Measurements from ENCODE around the gene CDC23. TPM values are rescaled to one million over a fixed set of nuclear protein-coding genes. Genes with fewer than 3 reads are reported as not detected.

The CDC23 gene
- total RNA-seq, 4 donors from 2014 or later, result 7.1 to 58.1 (median 16.0) TPM

DNA sequence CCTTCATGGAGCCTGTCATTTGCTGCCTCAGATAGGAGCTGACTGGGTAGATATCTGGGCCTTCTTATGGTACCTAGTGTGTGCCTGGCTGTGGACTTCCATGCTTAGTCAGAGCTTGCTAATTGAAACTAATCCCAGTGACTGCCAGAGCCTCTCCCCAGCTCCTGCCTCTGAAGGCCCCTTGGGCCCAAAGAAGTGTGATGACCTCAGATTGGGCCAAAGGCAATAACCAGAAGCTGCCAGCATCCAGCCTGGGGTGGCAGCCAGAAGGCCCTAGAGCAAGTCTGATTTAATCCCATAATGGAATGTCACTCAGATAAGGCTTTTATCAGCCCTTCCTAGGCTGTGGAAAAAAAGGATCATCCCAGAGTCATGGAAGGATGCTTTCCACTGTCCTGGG, 17.1 kb upstream of the CDC23 start:
- Histone ChIP-seq H3K4me1 (no peaks in the 10 kb centered on the region), H3K27ac (no peak overlapping the region), H3K36me3 (no peaks in the 10 kb centered on the region), H3K4me3 (no peak overlapping the region), H3K9me3 (no peaks in the 10 kb centered on the region), H3K27me3 (no peaks in the 10 kb centered on the region)
- DNase-seq, result no peak
- TF ChIP-seq POLR2A (IDR thresholded peaks at IDR 0.05) (no peak), CTCF (IDR thresholded peaks at IDR 0.05) (no peak)
- intact Hi-C loops (cut with DNase I; ENCODE audit: low total_unique reads), result no loop called here

DNA sequence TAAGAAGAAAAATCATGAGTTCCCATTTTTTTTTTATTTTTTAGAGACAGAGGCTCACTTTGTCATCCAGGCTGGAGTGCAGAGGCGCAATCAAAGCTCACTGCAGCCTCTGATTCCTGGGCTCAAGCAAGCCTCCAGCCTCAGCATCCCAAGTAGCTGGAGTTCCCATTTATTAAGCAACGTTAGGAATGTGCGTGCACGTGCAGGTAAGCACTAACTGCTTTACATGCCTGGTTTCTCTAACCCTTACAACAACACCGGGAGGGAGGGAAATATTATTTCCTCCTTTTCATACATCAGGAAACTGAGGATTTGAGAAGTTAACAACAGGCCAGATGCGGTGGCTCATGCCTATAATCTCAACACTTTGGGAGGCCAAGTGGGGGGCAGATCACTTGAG, 16.3 kb upstream of the CDC23 start:
- Histone ChIP-seq H3K36me3 (no peaks in the 10 kb centered on the region), H3K4me1 (no peaks in the 10 kb centered on the region), H3K4me3 (no peak overlapping the region), H3K27me3 (no peaks in the 10 kb centered on the region), H3K27ac (no peak overlapping the region), H3K9me3 (no peaks in the 10 kb centered on the region)
- no peak for TF ChIP-seq CTCF (IDR thresholded peaks at IDR 0.05)
- TF ChIP-seq POLR2A (IDR thresholded peaks at IDR 0.05), result no peak
- intact Hi-C loops (cut with DNase I; ENCODE audit: low total_unique reads), result no loop called here
- no peak for DNase-seq

- H3K27ac ChIP-seq, result no peak overlapping the region
- H3K4me3 ChIP-seq, result no peak overlapping the region
- no peaks in the 10 kb centered on the region for H3K9me3 ChIP-seq
- no peaks in the 10 kb centered on the region for H3K27me3 ChIP-seq
- DNase-seq, result no peak
- H3K36me3 ChIP-seq, result no peaks in the 10 kb centered on the region
- no peaks in the 10 kb centered on the region for H3K4me1 ChIP-seq
- intact Hi-C loops (cut with DNase I; ENCODE audit: low total_unique reads), result no loop called here
- TF ChIP-seq CTCF (IDR thresholded peaks at IDR 0.05) (no peak), POLR2A (IDR thresholded peaks at IDR 0.05) (no peak)
These were observed 13.8 kb upstream of the CDC23 start for GRCh38 chr5:138226910-138227309.

GRCh38 chr5:138224712-138225111, 11.6 kb upstream of the CDC23 start:
- H3K27me3 ChIP-seq, result no peaks in the 10 kb centered on the region
- TF ChIP-seq CTCF (IDR thresholded peaks at IDR 0.05) (no peak), POLR2A (IDR thresholded peaks at IDR 0.05) (no peak)
- DNase-seq, result no peak
- no peaks in the 10 kb centered on the region for H3K36me3 ChIP-seq
- no peaks in the 10 kb centered on the region for H3K4me1 ChIP-seq
- no peaks in the 10 kb centered on the region for H3K9me3 ChIP-seq
- H3K4me3 ChIP-seq, result no peak overlapping the region
- intact Hi-C loops (cut with DNase I; ENCODE audit: low total_unique reads), result no loop called here
- H3K27ac ChIP-seq, result no peak overlapping the region

DNA sequence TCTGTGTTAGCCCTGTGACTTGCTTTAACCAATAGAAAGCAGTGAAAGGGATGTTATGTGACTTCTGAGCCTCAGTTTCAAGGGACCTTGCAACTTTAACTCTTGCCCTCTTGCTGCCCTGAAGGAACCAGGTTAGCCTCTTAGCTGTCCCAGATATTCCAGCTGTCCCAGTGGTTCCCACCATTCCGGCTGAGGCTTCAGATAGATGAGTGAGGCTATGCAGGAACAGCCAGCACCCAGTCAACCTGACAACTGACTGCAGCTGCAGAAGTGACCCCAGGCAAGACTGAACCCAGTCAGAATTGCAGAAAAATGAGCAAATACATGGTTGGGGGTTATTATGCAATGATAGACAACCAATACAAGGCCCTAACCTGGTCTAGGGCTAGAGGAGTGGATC, 10.4 kb upstream of the CDC23 start:
- intact Hi-C loops (cut with DNase I; ENCODE audit: low total_unique reads), result no loop called here
- H3K4me3 ChIP-seq, result no peak overlapping the region
- H3K27ac ChIP-seq, result no peak overlapping the region
- TF ChIP-seq CTCF (IDR thresholded peaks at IDR 0.05) (no peak), POLR2A (IDR thresholded peaks at IDR 0.05) (no peak)
- no peak for DNase-seq
- H3K4me1 ChIP-seq, result no peaks in the 10 kb centered on the region
- H3K9me3 ChIP-seq, result no peaks in the 10 kb centered on the region
- H3K36me3 ChIP-seq, result no peaks in the 10 kb centered on the region
- H3K27me3 ChIP-seq, result no peaks in the 10 kb centered on the region

Measured in uterus (tissue), 4 donors.